ENCODE data around the gene MACO1. TPM values are rescaled to one million over a fixed set of nuclear protein-coding genes. Genes with fewer than 3 reads are reported as not detected.

Gene MACO1
- total and polyA plus RNA-seq, 5 donors from 2014 or later, result 5.0 to 20.3 (median 5.8) TPM

- peak overlapping the region; percentile 89 to 93 (median 89) for H3K27ac Mint-ChIP-seq
- DNase-seq (no peak), ATAC-seq (ENCODE audit: low read depth in 2 of 2) (no peak)
- Histone ChIP-seq H3K4me3 (ENCODE audit: low read depth, low read length) (peak overlapping the region; percentile 55), H3K27me3 (ENCODE audit: control insufficient read depth, insufficient read depth, low read length) (no peaks in the 10 kb centered on the region), H3K36me3 (ENCODE audit: control insufficient read depth, insufficient read depth, low read length) (no peaks in the 10 kb centered on the region), H3K27ac (ENCODE audit: insufficient read depth, low read length, poor library complexity, severe bottlenecking) (peak overlapping the region; percentile 33), H3K4me1 (ENCODE audit: control insufficient read depth, insufficient read depth, low read length, poor library complexity, severe bottlenecking) (peaks cover 67% of the 10 kb centered on the region), H3K9me3 (ENCODE audit: control insufficient read depth in 2 of 2, low read length in 2 of 2) (no peaks in the 10 kb centered on the region)
- no peaks in the 10 kb centered on the region for H3K27me3 Mint-ChIP-seq
- peaks cover 0 to 2% (median 0%) of the 10 kb centered on the region in 7 donors for H3K9me3 Mint-ChIP-seq
- peaks cover 13 to 68% (median 38%) of the 10 kb centered on the region in 4 donors for H3K4me1 Mint-ChIP-seq
- peaks cover 4% of the 10 kb centered on the region for H3K36me3 Mint-ChIP-seq
- H3K4me3 Mint-ChIP-seq, result peak overlapping the region; percentile 92 to 97 (median 95)
Observed at GRCh38 chr1:25545767-25546166, 115.1 kb downstream of the MACO1 start.

DNA sequence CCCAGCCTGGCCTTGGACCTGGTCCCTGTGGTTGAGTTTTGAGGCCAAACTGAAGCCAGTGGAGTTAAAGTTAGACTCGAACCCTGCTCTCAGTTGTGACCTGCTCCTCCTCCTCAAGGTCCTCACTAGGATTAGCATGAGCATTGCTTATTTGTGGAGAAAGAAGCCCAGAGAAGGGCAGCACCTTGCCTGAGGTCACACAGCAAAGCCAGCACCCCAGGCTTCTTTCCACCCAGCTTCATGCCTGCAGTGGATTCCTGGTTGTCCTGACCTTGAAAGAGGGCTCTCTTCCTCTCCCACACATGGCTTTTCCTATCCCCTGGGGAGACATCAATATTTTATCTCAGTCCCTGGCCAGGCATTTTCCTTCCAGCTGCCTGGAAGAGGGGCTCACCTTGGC, 115.5 kb downstream of the MACO1 start:
- no peaks in the 10 kb centered on the region for H3K9me3 ChIP-seq (ENCODE audit: control insufficient read depth in 2 of 2, low read length in 2 of 2)
- peaks cover 13 to 72% (median 42%) of the 10 kb centered on the region in 4 donors for H3K4me1 Mint-ChIP-seq
- peaks cover 71% of the 10 kb centered on the region for H3K4me1 ChIP-seq (ENCODE audit: control insufficient read depth, insufficient read depth, low read length, poor library complexity, severe bottlenecking)
- peak overlapping the region in 3 of 4 donors; percentile 50 to 97 (median 71) for H3K4me3 Mint-ChIP-seq
- H3K36me3 Mint-ChIP-seq, result peaks cover 4% of the 10 kb centered on the region
- peaks cover 0 to 2% (median 0%) of the 10 kb centered on the region in 7 donors for H3K9me3 Mint-ChIP-seq
- H3K27ac Mint-ChIP-seq, result peak overlapping the region; percentile 78 to 93 (median 89)
- no peak overlapping the region for H3K4me3 ChIP-seq (ENCODE audit: low read depth, low read length)
- no peaks in the 10 kb centered on the region for H3K27me3 ChIP-seq (ENCODE audit: control insufficient read depth, insufficient read depth, low read length)
- no peak for ATAC-seq (ENCODE audit: low read depth in 2 of 2)
- no peaks in the 10 kb centered on the region for H3K36me3 ChIP-seq (ENCODE audit: control insufficient read depth, insufficient read depth, low read length)
- no peaks in the 10 kb centered on the region for H3K27me3 Mint-ChIP-seq
- H3K27ac ChIP-seq (ENCODE audit: insufficient read depth, low read length, poor library complexity, severe bottlenecking), result peak overlapping the region; percentile 33
- no peak for DNase-seq

DNA sequence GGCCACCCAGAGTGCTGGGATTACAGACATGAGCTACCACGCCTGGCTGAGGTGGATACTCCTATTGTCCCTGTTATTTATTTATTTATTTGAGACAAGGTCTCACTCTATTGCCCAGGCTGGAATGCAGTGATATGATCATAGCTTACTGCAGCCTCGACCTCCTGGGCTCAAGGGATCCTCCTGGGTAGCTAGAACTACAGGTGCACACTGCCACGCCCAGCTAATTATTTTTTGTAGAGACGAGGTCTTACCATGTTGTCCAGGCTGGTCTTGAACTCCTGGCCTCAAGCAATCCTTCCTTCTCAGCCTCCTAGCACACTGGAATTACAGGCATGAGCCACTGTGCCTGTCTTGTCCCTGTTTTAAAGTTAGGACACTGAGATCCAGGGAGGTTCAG, 117.9 kb downstream of the MACO1 start:
- no peak for ATAC-seq (ENCODE audit: low read depth in 2 of 2)
- Mint-ChIP-seq H3K4me1 (peaks cover 13 to 88% (median 61%) of the 10 kb centered on the region in 4 donors), H3K27ac (peak overlapping the region; percentile 93 to 99 (median 97)), H3K27me3 (no peaks in the 10 kb centered on the region), H3K9me3 (peaks cover 0 to 2% (median 0%) of the 10 kb centered on the region in 7 donors), H3K4me3 (peak overlapping the region; percentile 24 to 87 (median 80)), H3K36me3 (peaks cover 13% of the 10 kb centered on the region)
- no peak for DNase-seq
- peaks cover 3% of the 10 kb centered on the region for H3K36me3 ChIP-seq (ENCODE audit: control insufficient read depth, insufficient read depth, low read length)
- H3K4me1 ChIP-seq (ENCODE audit: control insufficient read depth, insufficient read depth, low read length, poor library complexity, severe bottlenecking), result peaks cover 92% of the 10 kb centered on the region
- no peaks in the 10 kb centered on the region for H3K9me3 ChIP-seq (ENCODE audit: control insufficient read depth in 2 of 2, low read length in 2 of 2)
- peak overlapping the region; percentile 72 for H3K4me3 ChIP-seq (ENCODE audit: low read depth, low read length)
- no peaks in the 10 kb centered on the region for H3K27me3 ChIP-seq (ENCODE audit: control insufficient read depth, insufficient read depth, low read length)
- peak overlapping the region; percentile 83 for H3K27ac ChIP-seq (ENCODE audit: insufficient read depth, low read length, poor library complexity, severe bottlenecking)

GRCh38 chr1:25549273-25550154, 118.8 kb downstream of the MACO1 start:
- ATAC-seq (ENCODE audit: low read depth in 2 of 2), result peak; percentile 98 to 99
- H3K27me3 Mint-ChIP-seq, result no peaks in the 10 kb centered on the region
- H3K4me1 Mint-ChIP-seq, result peaks cover 13 to 96% (median 61%) of the 10 kb centered on the region in 4 donors
- H3K27ac Mint-ChIP-seq, result peak overlapping the region; percentile 93 to 99 (median 97)
- H3K4me1 ChIP-seq (ENCODE audit: control insufficient read depth, insufficient read depth, low read length, poor library complexity, severe bottlenecking), result peaks cover 94% of the 10 kb centered on the region
- peaks cover 0 to 1% (median 0%) of the 10 kb centered on the region in 7 donors for H3K9me3 Mint-ChIP-seq
- peak overlapping the region; percentile 24 to 87 (median 80) for H3K4me3 Mint-ChIP-seq
- H3K36me3 ChIP-seq (ENCODE audit: control insufficient read depth, insufficient read depth, low read length), result peaks cover 9% of the 10 kb centered on the region
- peak overlapping the region; percentile 83 for H3K27ac ChIP-seq (ENCODE audit: insufficient read depth, low read length, poor library complexity, severe bottlenecking)
- H3K36me3 Mint-ChIP-seq, result peaks cover 13% of the 10 kb centered on the region
- H3K4me3 ChIP-seq (ENCODE audit: low read depth, low read length), result peak overlapping the region; percentile 72
- no peaks in the 10 kb centered on the region for H3K27me3 ChIP-seq (ENCODE audit: control insufficient read depth, insufficient read depth, low read length)
- DNase-seq, result peak; percentile 61 to 93 (median 66)
- H3K9me3 ChIP-seq (ENCODE audit: control insufficient read depth in 2 of 2, low read length in 2 of 2), result no peaks in the 10 kb centered on the region

Other genes starting within 250 kb of the MACO1 start
- gene SYF2, start 198.4 kb upstream of the MACO1 start, total RNA-seq, result 65.6 TPM
- 10 to 100 TPM; 76.3 to 97.1 (median 85.8) TPM for gene SYF2, start 198.4 kb upstream of the MACO1 start, polyA plus RNA-seq
- 571 TPM for gene RSRP1, start 183.4 kb upstream of the MACO1 start, total RNA-seq
- 10 to 100 TPM; 50.9 to 72.3 (median 60.2) TPM for gene RSRP1, start 183.4 kb upstream of the MACO1 start, polyA plus RNA-seq
- gene RHD, start 158.4 kb upstream of the MACO1 start, total RNA-seq, result 0.20 TPM
- under 1 TPM; 0.10 to 0.48 (median 0.36) TPM for gene RHD, start 158.4 kb upstream of the MACO1 start, polyA plus RNA-seq
- gene TMEM50A, start 92.6 kb upstream of the MACO1 start, total RNA-seq, result 127 TPM
- 100 to 1,000 TPM; 201 to 326 (median 266) TPM for gene TMEM50A, start 92.6 kb upstream of the MACO1 start, polyA plus RNA-seq
- not detected for gene RHCE, start 10.1 kb upstream of the MACO1 start, total RNA-seq
- under 1 TPM; 0.16 to 0.45 (median 0.31) TPM for gene RHCE, start 10.1 kb upstream of the MACO1 start, polyA plus RNA-seq
- gene LDLRAP1, start 112.7 kb downstream of the MACO1 start, total RNA-seq, result 98.7 TPM
- 100 to 1,000 TPM; 170 to 326 (median 258) TPM for gene LDLRAP1, start 112.7 kb downstream of the MACO1 start, polyA plus RNA-seq
- gene MAN1C1, start 185.9 kb downstream of the MACO1 start, total RNA-seq, result 15.1 TPM
- gene MAN1C1, start 185.9 kb downstream of the MACO1 start, polyA plus RNA-seq, result 1 to 10 TPM; 3.1 to 3.5 (median 3.3) TPM

All from CD4-positive, CD25-positive, alpha-beta regulatory T cell (primary cell).